PC-9 (cell line): Measurements from ENCODE around the gene CEACAM20.

Experiments
- EZH2 ChIP-seq: fragments of 200-600 bp; sonication (generic); IDR thresholded peaks from 2 replicates; pipeline ENCODE4 v1.8.0; 2017; ENCODE audit warnings: antibody characterized with exemption, low read depth
- TF ChIP-seq, protein P1 (sequence below): fragments of 200-600 bp; sonication (generic); conservative IDR thresholded peaks from 2 replicates; pipeline ENCODE4 v1.6.1; 2017; ENCODE audit warnings: mixed run types, antibody characterized with exemption, mild to moderate bottlenecking, moderate library complexity

DNA sequence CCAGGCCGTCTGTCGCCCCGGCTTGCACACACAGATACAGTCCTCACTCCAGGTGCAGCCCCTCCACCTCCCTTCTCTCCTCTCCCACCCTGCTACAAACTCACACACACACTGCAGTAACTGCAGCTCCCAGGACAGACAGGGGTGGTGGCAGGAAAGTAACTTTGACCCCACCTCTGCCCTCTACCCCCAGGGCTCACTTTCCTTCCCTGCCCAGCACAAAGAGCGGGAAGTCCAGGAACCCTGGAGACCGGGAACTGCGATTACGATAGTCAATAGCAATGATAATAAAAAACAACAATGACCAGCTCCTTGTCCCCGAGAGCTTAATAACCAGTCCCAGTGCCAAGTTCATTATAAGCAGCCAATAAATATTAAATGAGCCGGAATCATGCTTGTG, at the start of gene CEACAM20:
- TF ChIP-seq, protein P1, sequence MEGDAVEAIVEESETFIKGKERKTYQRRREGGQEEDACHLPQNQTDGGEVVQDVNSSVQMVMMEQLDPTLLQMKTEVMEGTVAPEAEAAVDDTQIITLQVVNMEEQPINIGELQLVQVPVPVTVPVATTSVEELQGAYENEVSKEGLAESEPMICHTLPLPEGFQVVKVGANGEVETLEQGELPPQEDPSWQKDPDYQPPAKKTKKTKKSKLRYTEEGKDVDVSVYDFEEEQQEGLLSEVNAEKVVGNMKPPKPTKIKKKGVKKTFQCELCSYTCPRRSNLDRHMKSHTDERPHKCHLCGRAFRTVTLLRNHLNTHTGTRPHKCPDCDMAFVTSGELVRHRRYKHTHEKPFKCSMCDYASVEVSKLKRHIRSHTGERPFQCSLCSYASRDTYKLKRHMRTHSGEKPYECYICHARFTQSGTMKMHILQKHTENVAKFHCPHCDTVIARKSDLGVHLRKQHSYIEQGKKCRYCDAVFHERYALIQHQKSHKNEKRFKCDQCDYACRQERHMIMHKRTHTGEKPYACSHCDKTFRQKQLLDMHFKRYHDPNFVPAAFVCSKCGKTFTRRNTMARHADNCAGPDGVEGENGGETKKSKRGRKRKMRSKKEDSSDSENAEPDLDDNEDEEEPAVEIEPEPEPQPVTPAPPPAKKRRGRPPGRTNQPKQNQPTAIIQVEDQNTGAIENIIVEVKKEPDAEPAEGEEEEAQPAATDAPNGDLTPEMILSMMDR: no peak
- TF ChIP-seq EZH2: no peak
